Measurements from ENCODE around the gene FPR3.
A peak's percentile ranks its signal among the peaks of the same experiment; 100 is the strongest.
"Not testable (repeated sequence)": the region's sequence is repeated elsewhere in the genome, so short reads cannot be mapped to it uniquely, and the experiment has no call there.

Gene FPR3, protein sequence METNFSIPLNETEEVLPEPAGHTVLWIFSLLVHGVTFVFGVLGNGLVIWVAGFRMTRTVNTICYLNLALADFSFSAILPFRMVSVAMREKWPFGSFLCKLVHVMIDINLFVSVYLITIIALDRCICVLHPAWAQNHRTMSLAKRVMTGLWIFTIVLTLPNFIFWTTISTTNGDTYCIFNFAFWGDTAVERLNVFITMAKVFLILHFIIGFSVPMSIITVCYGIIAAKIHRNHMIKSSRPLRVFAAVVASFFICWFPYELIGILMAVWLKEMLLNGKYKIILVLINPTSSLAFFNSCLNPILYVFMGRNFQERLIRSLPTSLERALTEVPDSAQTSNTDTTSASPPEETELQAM

DNA sequence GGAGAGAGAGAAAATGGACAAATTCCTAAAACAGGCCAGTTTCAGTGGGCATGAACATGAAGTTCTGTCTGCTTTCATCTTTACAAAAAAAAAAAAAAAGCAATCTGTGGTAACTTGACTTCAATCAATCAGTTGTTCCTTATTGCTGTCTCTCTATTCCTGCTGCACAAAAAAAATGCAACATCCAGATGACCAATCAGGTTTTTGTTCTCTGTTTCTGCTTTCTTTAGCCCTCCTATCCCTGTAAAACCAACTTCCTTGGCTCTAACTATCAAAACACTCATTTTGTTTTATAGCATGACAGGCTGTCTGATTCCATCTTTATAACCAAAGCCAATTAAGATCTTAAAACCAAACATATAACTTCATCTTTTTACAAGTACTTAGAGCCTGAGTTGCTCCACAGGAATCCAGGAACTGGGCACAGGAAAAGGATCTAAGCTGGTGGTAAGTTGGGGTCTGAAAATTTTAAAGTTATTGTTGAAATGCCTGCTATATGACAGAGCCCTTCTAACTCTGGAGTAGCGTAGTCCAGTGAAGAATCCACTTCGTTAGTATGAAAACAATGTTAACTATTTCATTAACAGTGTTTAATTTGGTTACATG is at the start of gene FPR3:
Gene FPR3, plus strand, starts transcription at position 273 of the 606 bp plus-strand sequence. CDS start 28,592 bp downstream, outside the sequence.
- no peak for DNase-seq

DNA sequence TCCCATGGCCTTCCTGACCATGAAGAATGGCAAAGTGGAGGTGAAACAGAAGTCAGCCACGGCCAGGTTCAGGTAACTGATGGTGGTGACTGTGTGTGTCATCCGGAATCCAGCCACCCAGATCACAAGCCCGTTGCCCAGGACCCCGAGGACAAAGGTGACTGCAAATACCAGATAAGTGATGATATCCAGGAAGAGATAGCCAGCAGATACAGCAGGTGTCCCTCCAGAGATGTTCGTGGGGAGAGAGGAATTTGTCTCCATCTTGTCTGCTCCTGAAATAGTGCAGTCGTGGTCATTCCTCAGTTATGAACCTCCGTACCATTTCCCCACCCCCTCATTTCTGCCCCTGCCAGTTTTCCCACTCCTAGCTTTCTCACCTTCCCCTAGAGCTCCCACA is 48.2 kb upstream of the FPR3 start:
- no peak for DNase-seq

DNA sequence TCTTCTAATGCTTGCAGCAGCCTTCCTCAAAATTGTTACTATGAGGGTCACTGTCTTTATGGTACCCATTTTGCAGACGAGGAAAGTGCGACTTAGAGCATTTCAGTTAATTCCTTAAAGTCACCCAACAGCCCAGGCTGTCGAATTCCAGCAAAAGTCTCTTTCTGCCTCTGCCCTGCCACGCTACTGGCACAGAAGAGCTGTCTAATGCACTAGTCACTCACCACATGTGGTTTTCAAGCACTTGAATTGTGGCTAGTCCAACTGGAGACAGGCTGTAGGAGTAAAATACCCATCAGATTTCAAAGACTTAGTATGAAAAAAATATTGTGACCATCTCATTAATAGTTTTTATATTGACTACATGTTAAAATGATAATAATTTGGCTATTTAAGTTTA is 45.0 kb upstream of the FPR3 start:
- no peak for DNase-seq

DNA sequence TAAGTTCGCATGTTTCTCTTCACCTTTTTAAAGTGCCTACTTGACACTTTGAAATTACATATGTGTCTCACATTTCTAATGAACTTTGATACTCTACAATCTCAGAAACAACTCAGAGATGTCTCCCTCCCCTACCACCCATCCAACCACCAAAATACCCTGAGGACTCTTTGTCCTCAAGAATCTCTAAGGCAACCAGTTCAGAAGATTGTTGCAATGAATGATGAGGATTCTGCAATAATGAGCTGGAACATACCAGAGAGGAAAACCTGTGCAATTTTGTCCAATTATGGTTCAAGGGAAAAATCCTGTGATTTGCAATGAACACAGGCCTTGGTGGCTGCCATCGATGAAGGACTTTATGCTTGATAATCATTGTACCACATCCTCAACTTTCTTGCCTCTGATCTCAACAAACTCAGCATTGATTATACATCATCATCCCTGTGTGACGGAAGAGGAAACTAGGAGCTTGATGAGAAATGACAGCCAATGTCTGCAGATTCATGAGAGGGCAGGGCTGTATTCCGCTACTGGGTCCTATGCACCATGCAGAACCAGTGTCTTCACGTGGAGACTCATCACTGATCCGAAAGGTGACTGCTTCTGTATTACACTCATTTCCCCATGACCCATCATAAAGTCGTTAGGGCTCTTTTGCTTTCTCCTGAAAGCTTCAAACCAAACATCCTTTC is 44.4 kb upstream of the FPR3 start:
- no peak for DNase-seq

DNA sequence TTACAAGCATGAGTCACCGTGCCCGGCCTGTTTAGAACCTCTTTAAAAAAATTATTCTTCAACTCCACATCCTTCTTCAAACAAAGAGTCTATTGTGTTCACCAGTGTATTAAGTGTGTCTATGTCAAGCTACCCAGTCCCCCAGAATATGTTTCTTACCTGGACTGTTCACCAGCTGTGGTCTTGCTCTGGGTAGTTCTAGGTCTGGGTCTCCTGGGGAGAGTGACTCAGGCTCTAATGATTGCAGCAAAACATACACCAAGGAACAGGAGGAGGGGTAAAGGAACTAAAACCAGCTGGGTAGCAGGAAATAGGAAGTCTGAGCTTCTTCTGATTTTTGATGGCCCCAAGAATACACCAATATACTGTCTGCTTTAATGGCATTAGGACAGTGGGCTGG is 43.3 kb upstream of the FPR3 start, which contains the start of gene FPR1:
Gene FPR1, minus strand, starts transcription at position 224 of the 400 bp plus-strand sequence. CDS start 4,884 bp downstream, outside the sequence.
- DNase-seq, result no peak

DNA sequence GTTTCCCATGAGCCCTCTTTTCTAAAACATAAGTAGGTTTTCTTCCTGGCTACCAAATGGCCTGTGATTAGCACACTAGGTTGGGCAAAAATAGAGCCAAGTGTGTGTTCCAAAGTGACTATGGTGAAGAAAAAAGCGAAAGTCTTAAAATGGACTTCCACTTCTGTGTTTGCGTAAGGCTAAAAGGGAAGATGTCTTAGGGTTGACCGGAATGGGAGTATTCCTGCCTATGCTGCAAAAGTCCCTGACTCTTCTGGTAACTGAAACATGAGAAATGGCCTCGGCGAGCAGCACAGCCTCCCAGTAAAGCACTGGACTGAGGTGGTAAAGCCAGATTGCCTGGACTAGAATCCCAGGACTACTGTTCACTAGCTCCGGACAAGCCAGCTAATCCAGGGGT is 40.8 kb upstream of the FPR3 start:
- DNase-seq, result no peak

DNA sequence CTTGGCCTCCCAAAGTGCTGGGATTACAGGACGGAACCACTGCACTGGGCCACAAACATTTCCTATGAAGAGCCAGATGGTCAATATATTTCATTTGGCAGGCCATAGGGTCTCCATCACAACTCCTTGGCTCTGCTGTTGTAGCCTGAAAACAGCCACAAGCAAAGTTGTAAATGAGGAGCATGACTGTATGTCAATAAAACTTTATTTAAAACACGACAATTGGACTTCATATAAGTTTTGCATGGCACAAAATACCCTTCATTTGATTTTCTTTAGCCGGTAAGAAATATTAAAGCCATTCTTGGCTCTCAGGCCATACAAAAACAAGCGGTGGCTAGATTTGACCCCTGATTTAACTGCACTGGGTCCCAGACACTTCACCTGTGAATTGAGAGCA is 40.2 kb upstream of the FPR3 start:
- DNase-seq, result no peak

DNA sequence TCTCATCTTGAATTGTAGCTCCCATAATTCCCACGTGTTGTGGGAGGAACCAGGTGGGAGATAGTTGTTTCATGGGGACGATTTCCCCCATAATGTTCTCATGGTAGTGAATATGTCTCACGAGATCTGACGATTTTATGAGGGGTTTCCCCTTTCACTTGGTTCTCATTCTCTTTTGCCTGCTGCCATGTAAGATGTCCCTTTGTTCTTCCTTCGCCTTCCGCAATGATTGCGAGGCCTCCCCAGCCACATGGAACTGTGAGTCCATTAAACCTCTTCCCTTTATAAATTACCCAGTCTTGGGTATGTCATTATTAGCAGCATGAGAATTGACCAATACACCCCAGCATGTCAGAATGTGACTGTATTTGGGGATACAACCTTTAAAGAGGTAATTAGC is 39.4 kb upstream of the FPR3 start:
- DNase-seq, result no peak

DNA sequence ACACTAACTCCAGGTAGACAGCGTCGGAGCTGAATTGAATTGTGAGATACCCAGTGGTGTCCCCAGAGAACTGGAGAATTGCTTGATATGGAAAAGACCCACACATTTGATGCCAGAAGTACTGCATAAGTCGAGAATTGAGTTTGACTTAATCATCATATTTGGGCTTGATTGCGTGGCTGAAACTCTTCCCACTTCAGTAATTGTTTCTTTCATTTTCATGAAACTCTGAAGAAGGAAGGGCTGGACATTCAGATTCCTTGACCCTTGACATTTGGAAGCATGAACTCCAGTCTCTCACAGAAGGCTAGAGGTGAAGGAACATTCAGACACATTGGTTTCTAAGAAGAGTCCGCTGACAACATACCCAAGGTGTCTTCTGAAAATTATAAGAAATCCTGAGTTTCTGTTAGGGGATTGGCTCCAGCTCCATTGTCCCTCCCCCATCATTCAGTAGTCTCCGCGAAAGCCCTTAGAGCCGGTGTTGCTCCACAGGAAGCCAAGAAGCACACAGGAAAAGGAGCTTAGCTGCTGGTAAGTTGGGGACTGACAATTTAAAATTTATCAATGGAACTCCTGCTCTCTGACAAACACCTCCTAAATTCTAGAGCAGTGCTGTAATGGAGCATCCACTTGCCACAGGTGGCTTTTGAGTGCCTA is 34.1 kb upstream of the FPR3 start, which contains the start of gene FPR2:
Gene FPR2, plus strand, starts transcription at position 484 of the 660 bp plus-strand sequence. CDS start 7,479 bp downstream, outside the sequence.
- no peak for DNase-seq

DNA sequence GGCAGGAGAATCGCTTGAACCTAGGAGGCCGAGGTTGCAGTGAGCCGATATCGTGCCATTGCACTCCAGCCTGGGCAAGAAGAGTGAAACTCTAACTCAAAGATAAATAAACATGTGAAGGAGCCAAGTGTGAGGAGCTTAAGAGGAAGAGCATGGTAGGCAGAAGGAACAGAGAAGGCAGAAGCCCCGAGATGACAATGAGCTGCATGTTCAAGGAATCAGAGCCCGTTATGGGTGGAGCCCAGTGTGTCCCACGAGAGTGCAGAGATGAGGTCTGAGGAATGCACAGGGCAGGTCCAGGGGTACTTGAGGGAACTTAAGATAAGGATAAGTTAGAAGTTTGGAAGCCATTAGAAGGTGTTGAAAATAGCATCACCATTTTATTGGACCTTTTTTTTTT is 33.3 kb upstream of the FPR3 start:
- DNase-seq, result no peak

DNA sequence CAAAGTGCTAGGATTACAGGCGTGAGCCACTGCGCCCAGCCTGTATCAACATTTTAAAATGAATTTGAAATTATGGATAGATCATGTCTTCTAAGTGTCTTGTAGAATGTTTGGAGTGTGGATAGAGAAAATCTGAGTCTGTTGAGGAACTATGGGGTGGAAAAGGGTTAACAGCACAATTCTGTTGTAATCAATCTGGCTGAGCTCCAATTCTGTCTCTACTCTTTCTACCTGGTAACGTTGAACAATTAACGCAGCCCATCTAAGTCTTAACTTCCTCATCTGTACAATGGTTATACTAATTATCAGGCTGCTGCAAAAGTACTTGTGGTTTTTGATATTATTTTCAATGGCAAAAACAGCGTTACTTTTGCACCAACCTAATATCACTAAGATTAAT is 29.9 kb upstream of the FPR3 start:
- DNase-seq, result no peak

DNA sequence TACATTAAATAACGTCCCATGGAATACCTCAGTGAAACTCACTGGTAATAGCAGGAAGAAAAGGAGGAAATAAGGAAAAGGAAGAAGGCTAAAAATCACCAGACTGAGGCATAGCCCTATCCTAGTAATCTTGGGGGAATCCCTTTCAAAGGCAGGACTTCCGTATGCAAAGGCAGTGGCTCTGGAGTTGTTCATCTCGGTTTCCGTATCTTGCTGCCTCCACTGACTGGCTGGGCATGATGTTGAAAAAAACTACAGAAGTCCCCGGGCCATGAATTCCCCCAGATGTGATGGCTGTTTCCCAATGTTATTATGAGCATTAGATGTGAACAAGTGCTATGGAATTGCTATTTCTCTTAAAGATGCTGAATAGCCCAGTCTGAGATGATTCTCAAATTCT is 28.5 kb upstream of the FPR3 start:
- no peak for DNase-seq

DNA sequence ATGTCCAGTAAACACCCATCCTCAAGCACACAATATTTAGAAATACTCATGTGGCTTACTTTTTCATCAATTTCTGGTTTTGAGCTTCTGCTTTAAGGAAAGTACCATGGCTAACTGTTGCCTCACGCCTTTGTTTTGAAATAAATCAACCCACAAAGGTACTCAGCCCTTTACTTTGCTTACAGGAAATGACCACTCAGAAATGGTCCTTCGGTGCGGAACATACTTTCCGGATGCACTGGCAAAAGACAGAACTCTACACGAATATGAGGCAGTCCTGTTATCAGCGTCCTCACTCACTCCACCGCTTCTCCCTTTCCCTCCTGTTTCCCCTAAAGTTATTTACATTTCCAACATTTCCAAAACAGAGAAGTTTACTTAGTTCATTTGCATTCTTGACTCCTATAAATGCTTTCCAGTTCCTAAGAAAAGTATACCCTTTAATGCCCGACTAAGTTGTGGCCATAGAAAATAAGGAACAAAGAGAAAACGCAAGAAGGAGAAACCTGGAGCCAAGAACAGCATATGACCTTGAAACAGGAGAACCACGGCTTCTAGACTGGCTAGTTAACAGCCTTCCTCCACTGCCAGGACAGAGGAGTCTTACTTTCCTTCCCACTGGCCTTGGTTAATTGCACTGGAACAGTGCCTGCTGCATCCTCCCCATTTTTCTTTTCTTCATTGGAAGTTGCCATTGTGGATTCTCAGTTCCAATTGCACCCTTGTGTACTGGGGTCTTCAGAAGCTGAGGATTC is 23.4 kb upstream of the FPR3 start:
- DNase-seq, result no peak

DNA sequence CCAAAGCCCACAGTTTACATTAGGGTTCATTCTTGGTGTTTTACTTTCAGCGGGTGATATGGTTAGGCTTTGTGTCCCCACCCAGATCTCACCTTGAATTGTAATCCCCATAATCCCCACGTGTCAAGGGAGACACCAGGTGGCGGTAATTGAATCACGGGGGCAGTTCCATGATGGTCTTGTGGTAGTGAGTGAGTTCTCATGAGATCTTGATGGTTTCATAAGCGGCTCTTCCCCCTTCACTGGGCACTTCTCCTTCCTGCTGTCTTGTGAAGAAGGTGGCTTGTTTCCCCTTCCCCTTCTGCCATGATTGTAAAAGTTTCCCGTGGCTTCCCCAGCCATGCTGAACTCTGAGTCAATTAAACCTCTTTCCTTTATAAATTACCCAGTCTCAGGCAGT is 22.0 kb upstream of the FPR3 start:
- DNase-seq, result no peak

DNA sequence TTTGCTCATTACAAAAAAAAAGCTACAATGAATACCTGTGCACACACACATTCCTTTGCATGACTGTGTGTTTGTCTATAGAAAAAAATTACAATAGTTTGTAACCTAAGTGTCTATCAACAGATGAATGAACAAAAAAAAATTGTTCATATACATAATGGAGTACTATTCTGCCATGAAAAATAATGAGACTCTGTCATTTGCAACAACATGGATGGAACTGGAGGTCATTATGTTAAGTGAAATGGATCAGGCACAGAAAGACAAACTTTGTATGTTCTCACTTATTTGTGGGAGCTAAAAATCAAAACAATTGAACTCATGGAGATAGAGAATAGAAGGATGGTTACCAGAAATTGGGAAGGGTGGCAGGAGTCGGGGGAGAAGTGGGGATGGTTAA is 18.4 kb upstream of the FPR3 start:
- not testable (repeated sequence) for DNase-seq

DNA sequence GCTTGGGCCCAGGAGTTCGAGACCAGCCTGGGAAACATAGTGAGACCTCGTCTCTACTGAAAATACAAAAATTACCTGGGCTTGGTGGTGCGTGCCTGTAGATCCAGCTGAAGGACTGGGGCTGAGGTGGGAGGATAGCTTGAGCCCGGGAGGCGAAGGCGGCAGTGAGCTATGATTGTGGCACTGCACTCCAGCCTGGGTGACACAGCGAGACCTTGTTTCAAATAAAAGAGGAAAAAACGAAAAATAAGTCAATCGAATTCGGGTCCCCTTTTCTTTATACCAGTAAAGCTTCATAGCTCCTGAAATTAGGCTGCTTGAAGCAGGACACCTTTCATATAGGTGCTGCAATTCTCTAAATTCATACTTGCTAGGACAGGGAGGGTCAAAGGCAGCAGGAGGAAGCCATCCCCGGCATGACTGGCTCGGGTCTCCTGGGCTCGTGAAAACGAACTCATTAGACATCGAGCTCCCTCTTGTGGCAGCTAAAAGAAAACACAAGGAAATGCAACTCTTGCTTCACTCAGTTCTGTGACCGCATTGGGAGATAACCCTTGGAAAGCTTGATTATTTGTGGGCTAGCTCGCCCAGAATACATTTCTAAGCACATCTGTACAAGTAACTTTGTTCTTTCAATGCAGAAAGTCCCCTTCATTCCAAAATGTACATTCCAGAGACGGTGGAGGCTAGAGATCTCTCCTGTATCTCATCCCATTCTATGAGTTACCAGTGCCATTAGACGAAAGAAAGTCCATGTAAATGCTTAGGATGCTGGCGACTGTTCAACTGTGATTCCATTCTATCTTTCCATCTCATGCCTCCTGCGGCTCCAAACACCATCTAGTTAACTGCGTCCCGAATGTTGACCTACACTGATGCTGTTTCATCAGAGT is 17.1 kb upstream of the FPR3 start:
- peak; percentile 39 for DNase-seq

DNA sequence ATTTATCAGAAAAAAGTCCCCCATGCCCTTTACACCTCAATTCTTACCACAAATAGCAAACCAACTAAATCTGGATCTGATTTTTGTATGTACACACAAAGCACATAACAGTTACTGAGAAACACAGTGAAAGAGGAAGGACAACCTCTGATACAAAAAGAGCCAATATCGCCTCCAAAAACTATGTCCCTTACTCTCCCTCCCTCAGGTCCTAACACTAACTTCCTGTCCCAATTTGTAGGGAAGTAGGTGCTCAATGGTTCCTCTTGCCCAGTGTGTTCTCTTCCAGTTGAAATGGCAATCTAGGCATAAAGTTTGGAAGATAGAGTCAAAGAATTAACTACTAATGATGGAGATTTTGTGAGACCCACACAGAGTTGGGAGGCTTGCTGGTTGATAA is 15.8 kb upstream of the FPR3 start:
- no peak for DNase-seq

DNA sequence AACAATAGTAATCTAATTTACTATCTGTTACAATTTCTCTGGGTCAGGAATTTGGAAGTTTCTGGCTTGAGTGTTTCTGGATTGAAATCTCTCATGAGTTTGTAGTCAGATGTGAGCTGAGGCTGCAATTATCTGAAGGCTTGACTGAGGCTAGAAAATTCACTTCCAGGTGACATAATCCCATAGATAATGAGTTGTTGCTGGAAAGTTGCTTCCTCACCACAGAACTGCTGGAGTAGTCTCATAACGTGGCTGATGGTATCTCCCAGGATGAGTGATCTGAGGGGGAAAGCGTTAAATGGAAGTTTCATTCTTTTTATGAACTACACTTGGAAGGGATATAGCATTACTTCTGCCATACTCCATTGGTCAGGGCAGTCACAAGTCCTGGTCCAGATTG is 15.3 kb upstream of the FPR3 start:
- DNase-seq, result no peak

DNA sequence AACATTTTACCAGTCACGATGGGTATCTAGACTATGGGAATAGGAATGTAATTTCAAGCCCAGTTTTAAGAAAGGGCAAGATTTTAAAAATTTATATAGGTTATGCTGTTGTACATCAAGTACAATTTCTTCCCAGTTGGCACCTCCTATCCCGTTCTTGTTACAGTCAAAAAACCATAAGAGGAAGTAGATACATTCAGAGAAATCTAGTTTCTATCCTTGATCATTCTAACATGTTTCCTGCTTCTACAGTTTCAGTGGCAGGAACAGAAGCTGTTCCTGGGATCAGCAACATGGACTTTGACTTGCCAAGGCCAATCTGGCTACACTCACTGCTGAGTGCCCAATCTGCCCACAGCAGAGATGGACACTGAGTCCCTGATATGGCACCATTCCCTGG is 14.7 kb upstream of the FPR3 start:
- no peak for DNase-seq

DNA sequence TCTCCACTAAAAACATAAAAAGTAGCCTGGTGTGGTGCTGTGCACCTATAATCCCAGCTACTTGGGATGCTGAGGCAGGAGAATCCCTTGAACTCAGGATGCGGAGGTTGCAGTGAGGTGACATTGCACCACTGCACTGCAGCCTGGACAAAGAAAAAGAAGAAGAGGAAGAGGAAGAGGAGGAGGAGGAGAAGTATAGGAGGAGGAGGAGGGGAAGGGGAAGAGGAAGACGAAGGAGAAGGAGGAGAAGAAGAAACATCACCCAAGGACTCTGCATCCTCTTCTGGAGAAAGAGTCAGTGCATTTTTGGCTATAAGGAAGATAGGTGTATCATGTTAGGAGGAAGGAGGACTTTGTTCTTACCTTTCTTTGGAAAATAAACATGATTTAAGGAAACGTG is 13.0 kb upstream of the FPR3 start:
- DNase-seq, result no peak

DNA sequence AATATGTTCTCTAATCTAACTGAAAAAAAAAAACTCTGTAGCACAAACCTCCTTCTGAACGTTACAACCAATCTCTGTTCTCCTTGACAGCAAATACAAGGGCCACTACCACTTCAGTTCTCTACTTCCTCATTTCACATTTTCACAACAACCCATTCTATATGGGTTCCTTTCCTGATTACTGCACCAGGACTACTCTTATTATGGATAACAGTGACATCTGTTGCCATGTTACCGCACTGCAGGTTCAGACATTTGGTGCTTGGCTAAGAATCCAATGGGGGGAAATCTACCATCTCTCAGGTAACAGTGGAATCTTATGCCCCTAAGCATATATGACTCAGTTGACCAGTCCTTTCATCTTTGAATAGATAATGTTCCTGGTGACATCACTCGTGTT is 11.6 kb upstream of the FPR3 start:
- no peak for DNase-seq

Data from stimulated activated CD4-positive, alpha-beta T cell treated with anti-CD3 and anti-CD28 coated beads, Interleukin-1b, Interleukin-23, amount 100 ng/mL, for 48 hours (primary cell).